H1 (cell line): ENCODE measurements around the gene C1RL. TPM values are rescaled to one million over a fixed set of nuclear protein-coding genes. Genes with fewer than 3 reads are reported as not detected.

ENCODE experiments used
- CBX8 ChIP-seq: fragments of 300-800, 300-1000 bp; sonication (generic); IDR thresholded peaks from 2 replicates; pipeline ENCODE4 v1.7.1; 2016; ENCODE audit warnings: low read depth, low read length, borderline replicate concordance
- JUN ChIP-seq: IDR thresholded peaks from 2 replicates; pipeline ENCODE4 v1.6.1; 2011; ENCODE audit warnings: low read depth, mild to moderate bottlenecking, improper control_type of control experiment, low read length
- RNF2 ChIP-seq: fragments of 200-900, 300-1000 bp; sonication (generic); IDR thresholded peaks from 2 replicates; pipeline ENCODE4 v1.7.1; 2016; ENCODE audit warnings: borderline replicate concordance, low read depth, mild to moderate bottlenecking, antibody characterized with exemption, low read length; ENCODE audit not compliant: poor library complexity, severe bottlenecking; ENCODE audit errors: missing control alignments
- SAP30 ChIP-seq: fragments of 300-600 bp; sonication (generic); IDR thresholded peaks from 2 replicates; pipeline ENCODE4 v1.7.1; 2012; ENCODE audit warnings: low read length, moderate library complexity, mild to moderate bottlenecking, inconsistent platforms; ENCODE audit not compliant: insufficient read depth, insufficient replicate concordance
- polyA plus RNA-seq, 7 experiments: library from polyadenylated mRNA; depleted of rRNA in 3 of 7; stranded (reverse) in 5 of 7; unstranded in 2 of 7; fragments of >200 nt in 5 of 7; fragments of 200-250 nt in 2 of 7; gene quantifications; 1 replicate in 5 of 7; 2 replicates in 1 of 7; 4 replicates in 1 of 7; pipeline versions ENCODE4 v1.2.1 to v1.2.3, GENCODE V29; 2011 to 2013; ENCODE audit warnings: missing spikeins in 2 of 7, mixed read lengths in 2 of 7
- total RNA-seq: library from RNA; stranded (reverse); fragmentation: NEBNext Ultra II Directional; extraction: Animal tissue kit (Norgen Biotek cat#: 25700); gene quantifications from 2 replicates; pipeline ENCODE4 v1.2.1, GENCODE V29; 2021

Gene C1RL
- total and polyA plus RNA-seq, 2 of the 8 experiments (the other 6 are each of a cell fraction or from before 2014, with no cell fraction given): 11.4 to 15.5 TPM

GRCh38 chr12:7114851-7115250, 5.8 kb upstream of the C1RL start (continued):
- TF ChIP-seq JUN (no peak), SAP30 (no peak), RNF2 (no peak), CBX8 (no peak)
